ENCODE data around the gene HSD17B7. TPM values are rescaled to one million over a fixed set of nuclear protein-coding genes. Genes with fewer than 3 reads are reported as not detected.
"Not testable (repeated sequence)": the region's sequence is repeated elsewhere in the genome, so short reads cannot be mapped to it uniquely, and the experiment has no call there.

Gene HSD17B7
- total and polyA plus RNA-seq, 10 of the 15 experiments (the other 5 are each of a cell fraction or from before 2014, with no cell fraction given), result 32.9 to 88.1 (median 36.3) TPM

- no peak overlapping the region for H2AFZ ChIP-seq (ENCODE audit: control insufficient read depth, low read depth, low read length)
- no peak overlapping the region for H3K27ac ChIP-seq (ENCODE audit: control insufficient read depth, insufficient read depth)
- H3K9ac ChIP-seq (ENCODE audit: control insufficient read depth, insufficient read depth, low read length), result no peak overlapping the region
- CTCF ChIA-PET, result no interaction called here
- H3K4me1 ChIP-seq (ENCODE audit: control insufficient read depth, insufficient read depth, low read length), result 0 out of 2 replicates have a peak, but pooled peaks cover 2% of the 10 kb centered on the region
- FAIRE-seq (no peak), ATAC-seq (no peak), DNase-seq (ENCODE audit: low read depth, low spot score) (no peak)
- no peaks in the 10 kb centered on the region for H3K36me3 ChIP-seq (ENCODE audit: control insufficient read depth in 2 of 2, insufficient read depth in 2 of 2, low read length in 1 of 2)
- SMC1A ChIA-PET (ENCODE audit: uncharacterized antibody, unreplicated experiment), result no interaction called here
- TF ChIP-seq CHD2 (IDR thresholded peaks at IDR 0.05; ENCODE audit: borderline replicate concordance, low read depth, low read length) (no peak), BHLHE40 (IDR thresholded peaks at IDR 0.05; ENCODE audit: borderline replicate concordance in 1 of 2, low read depth in 2 of 2, low read length in 1 of 2) (no peak), CEBPZ (IDR thresholded peaks at IDR 0.05; ENCODE audit: low read depth, low read length) (no peak), HDAC6 (IDR thresholded peaks at IDR 0.05; ENCODE audit: unreplicated experiment) (no peak), NFYB (IDR thresholded peaks at IDR 0.05; ENCODE audit: insufficient read depth, low read depth, low read length) (no peak), E2F4 (IDR thresholded peaks at IDR 0.05; ENCODE audit: low read depth, low read length) (no peak), CBFB (IDR thresholded peaks at IDR 0.05; ENCODE audit: low read depth) (no peak), LARP7 (IDR thresholded peaks at IDR 0.05) (no peak)
- intact Hi-C loops (cut with micrococcal nuclease; ENCODE audit: unreplicated experiment), result no loop called here
- POLR2A ChIA-PET, result no interaction called here
- in situ Hi-C loops (cut with MboI), result no loop called here
- no peaks in the 10 kb centered on the region; the same call in 2 of the 3 replicates for H3K9me3 ChIP-seq (replicated peaks; ENCODE audit: control insufficient read depth, insufficient read depth, low read length)
- no peaks in the 10 kb centered on the region for H3K79me2 ChIP-seq (ENCODE audit: control insufficient read depth, insufficient read depth, low read length)
- no TSS peak for BruUV-seq (replicated peaks)
- no peak overlapping the region for H3K4me2 ChIP-seq (ENCODE audit: control insufficient read depth, insufficient read depth)
- RAD21 ChIA-PET (ENCODE audit: unreplicated experiment), result no interaction called here
- 65% methylated on average over 2 of the region's 2 CpGs for WGBS (ENCODE audit: insufficient coverage, insufficient replicate concordance, low lambda C conversion rate, missing lambda C conversion rate)
- no peaks in the 10 kb centered on the region for H3K27me3 ChIP-seq (replicated peaks in 1 of 2; ENCODE audit: control insufficient read depth in 2 of 2, insufficient read depth in 2 of 2, low read length in 1 of 2)
- no peak overlapping the region for H3K4me3 ChIP-seq
- H4K20me1 ChIP-seq (ENCODE audit: control insufficient read depth, insufficient read depth), result no peaks in the 10 kb centered on the region
These were observed 48.9 kb upstream of the HSD17B7 start for GRCh38 chr1:162741574-162741973.

- H3K4me3 ChIP-seq; H3K36me3 ChIP-seq (ENCODE audit: control insufficient read depth in 2 of 2, insufficient read depth in 2 of 2, low read length in 1 of 2); H4K20me1 ChIP-seq (ENCODE audit: control insufficient read depth, insufficient read depth); intact Hi-C loops (cut with micrococcal nuclease; ENCODE audit: unreplicated experiment); DNase-seq (ENCODE audit: low read depth, low spot score); H3K9me3 ChIP-seq (replicated peaks; ENCODE audit: control insufficient read depth, insufficient read depth, low read length); RAD21 ChIA-PET (ENCODE audit: unreplicated experiment); H3K4me2 ChIP-seq (ENCODE audit: control insufficient read depth, insufficient read depth); H3K79me2 ChIP-seq (ENCODE audit: control insufficient read depth, insufficient read depth, low read length); H3K27ac ChIP-seq (ENCODE audit: control insufficient read depth, insufficient read depth); H2AFZ ChIP-seq (ENCODE audit: control insufficient read depth, low read depth, low read length); ATAC-seq; BruUV-seq (replicated peaks); H3K4me1 ChIP-seq (ENCODE audit: control insufficient read depth, insufficient read depth, low read length); in situ Hi-C loops (cut with MboI); FAIRE-seq; H3K9ac ChIP-seq (ENCODE audit: control insufficient read depth, insufficient read depth, low read length); POLR2A ChIA-PET; H3K27me3 ChIP-seq (replicated peaks in 1 of 2; ENCODE audit: control insufficient read depth in 2 of 2, insufficient read depth in 2 of 2, low read length in 1 of 2): not testable (repeated sequence)
- ChIA-PET CTCF (interaction anchor here (0.8 to 1.7 kb wide), 2 partner anchors 11 to 31 kb away, joined by 3 read pairs; no protein-coding TSS in a partner anchor), SMC1A (ENCODE audit: uncharacterized antibody, unreplicated experiment) (interaction anchor here (1.2 to 1.3 kb wide), 2 partner anchors 129 to 133 kb away, joined by 4 to 7 read pairs; no protein-coding TSS in a partner anchor)
- 65% methylated on average over 14 of the region's 14 CpGs for WGBS (ENCODE audit: insufficient coverage, insufficient replicate concordance, low lambda C conversion rate, missing lambda C conversion rate)
These were observed 44.1 kb upstream of the HSD17B7 start for GRCh38 chr1:162746264-162746942.

Measured in GM12878 (cell line).